NCI-H446 (cell line): ENCODE data around the gene RTP5.
A peak's percentile ranks its signal among the peaks of the same experiment; 100 is the strongest.
"Not testable (repeated sequence)": the region's sequence is repeated elsewhere in the genome, so short reads cannot be mapped to it uniquely, and the experiment has no call there.

Source experiments
- DNase-seq, 2 experiments: peaks; one replicate each; lab custom pipeline; 2025; lab: John Stamatoyannopoulos, UW

The RTP5 gene

GRCh38 chr2:241870611-241871537, 1.3 kb downstream of the RTP5 start:
- DNase-seq, result no peak

GRCh38 chr2:241871538-241872312, 2.2 kb downstream of the RTP5 start:
- DNase-seq, result no peak

GRCh38 chr2:241872313-241872642, 2.7 kb downstream of the RTP5 start:
- DNase-seq, result no peak

GRCh38 chr2:241873081-241873802, 3.7 kb downstream of the RTP5 start:
- DNase-seq, result no peak

GRCh38 chr2:241873803-241874110, 4.2 kb downstream of the RTP5 start:
- DNase-seq, result no peak

GRCh38 chr2:241874277-241874925, 4.9 kb downstream of the RTP5 start:
- no peak for DNase-seq

- not testable (repeated sequence) for DNase-seq
Observed at GRCh38 chr2:241875754-241876527, 6.4 kb downstream of the RTP5 start.

- DNase-seq, result no peak
Observed at GRCh38 chr2:241876528-241877196, 7.1 kb downstream of the RTP5 start.

- no peak for DNase-seq
Observed at GRCh38 chr2:241877197-241877685, 7.7 kb downstream of the RTP5 start.

- DNase-seq, result peak; percentile 66 to 80
Observed at GRCh38 chr2:241877989-241878970, 8.8 kb downstream of the RTP5 start.

GRCh38 chr2:241879326-241879725, 9.8 kb downstream of the RTP5 start:
- no peak for DNase-seq

GRCh38 chr2:241880311-241881073, 11.0 kb downstream of the RTP5 start:
- DNase-seq, result no peak

- no peak for DNase-seq
Observed at GRCh38 chr2:241882091-241882625, 12.6 kb downstream of the RTP5 start.

- no peak for DNase-seq
Observed at GRCh38 chr2:241884951-241885290, 15.4 kb downstream of the RTP5 start.

GRCh38 chr2:241885291-241885945, 15.9 kb downstream of the RTP5 start:
- no peak for DNase-seq

GRCh38 chr2:241885946-241886643, 16.6 kb downstream of the RTP5 start:
- no peak for DNase-seq

- DNase-seq, result no peak
Observed at GRCh38 chr2:241886840-241887447, 17.4 kb downstream of the RTP5 start.
